ENCODE results near the gene BRD1.
"Not testable (repeated sequence)": the region's sequence is repeated elsewhere in the genome, so short reads cannot be mapped to it uniquely, and the experiment has no call there.

The BRD1 gene

GRCh38 chr22:49783036-49783746 is 44.5 kb downstream of the BRD1 start:
- DNase-seq (ENCODE audit: low read depth) = no peak

- DNase-seq (ENCODE audit: low read depth) = not testable (repeated sequence)
Measured at GRCh38 chr22:49781886-49782285, 45.8 kb downstream of the BRD1 start.

GRCh38 chr22:49781289-49781782 is 46.3 kb downstream of the BRD1 start:
- no peak for DNase-seq (ENCODE audit: low read depth)

GRCh38 chr22:49780698-49781288 is 46.9 kb downstream of the BRD1 start:
- DNase-seq (ENCODE audit: low read depth) = no peak

GRCh38 chr22:49779853-49780697 is 47.6 kb downstream of the BRD1 start:
- DNase-seq (ENCODE audit: low read depth) = no peak

- no peak for DNase-seq (ENCODE audit: low read depth)
Measured at GRCh38 chr22:49779211-49779610, 48.5 kb downstream of the BRD1 start.

GRCh38 chr22:49777569-49778249 is 50.0 kb downstream of the BRD1 start:
- no peak for DNase-seq (ENCODE audit: low read depth)

- DNase-seq (ENCODE audit: low read depth) = no peak
Measured at GRCh38 chr22:49776891-49777290, 50.8 kb downstream of the BRD1 start.

- no peak for DNase-seq (ENCODE audit: low read depth)
Measured at GRCh38 chr22:49775867-49776511, 51.7 kb downstream of the BRD1 start.

- DNase-seq (ENCODE audit: low read depth) = no peak
Measured at GRCh38 chr22:49775191-49775866, 52.3 kb downstream of the BRD1 start.

GRCh38 chr22:49774499-49775151 is 53.0 kb downstream of the BRD1 start:
- DNase-seq (ENCODE audit: low read depth) = no peak

GRCh38 chr22:49774046-49774445 is 53.6 kb downstream of the BRD1 start:
- no peak for DNase-seq (ENCODE audit: low read depth)

GRCh38 chr22:49773531-49773930 is 54.1 kb downstream of the BRD1 start:
- DNase-seq (ENCODE audit: low read depth) = no peak

- DNase-seq (ENCODE audit: low read depth) = no peak
Measured at GRCh38 chr22:49772692-49773091, 55.0 kb downstream of the BRD1 start.

GRCh38 chr22:49771266-49772065 is 56.2 kb downstream of the BRD1 start:
- no peak for DNase-seq (ENCODE audit: low read depth)

GRCh38 chr22:49770547-49771265 is 57.0 kb downstream of the BRD1 start:
- no peak for DNase-seq (ENCODE audit: low read depth)

GRCh38 chr22:49769691-49770546 is 57.8 kb downstream of the BRD1 start:
- DNase-seq (ENCODE audit: low read depth) = no peak
